Neuronal stem cell (in vitro differentiated cells): Measurements from ENCODE around the gene CMTM1.

Experiments used
- DNase-seq: peaks from one replicate; pipeline ENCODE4 v3.0.0-alpha.2; 2013; ENCODE audit warnings: low spot score
- H2AFZ ChIP-seq: one replicate; pipeline ENCODE4 v1.6.1; 2013; ENCODE audit warnings: mild to moderate bottlenecking, low read length, inconsistent platforms
- H2AK5ac ChIP-seq: 2 replicates; pipeline ENCODE4 v1.6.1; 2013; ENCODE audit warnings: low read depth, mild to moderate bottlenecking, inconsistent platforms, low read length, moderate library complexity, mixed read lengths
- H2BK120ac ChIP-seq: 2 replicates; pipeline ENCODE4 v1.6.1; 2013; ENCODE audit warnings: low read depth, mild to moderate bottlenecking, inconsistent platforms, low read length, moderate library complexity, mixed read lengths
- H2BK12ac ChIP-seq: one replicate; pipeline ENCODE4 v1.6.1; 2013; ENCODE audit warnings: low read length, inconsistent platforms
- H2BK15ac ChIP-seq: 2 replicates; pipeline ENCODE4 v1.6.1; 2013; ENCODE audit warnings: mild to moderate bottlenecking, low read length, inconsistent platforms, mixed read lengths
- H2BK5ac ChIP-seq: one replicate; pipeline ENCODE4 v1.6.1; 2013; ENCODE audit warnings: inconsistent platforms, mild to moderate bottlenecking, low read length, moderate library complexity
- H3K14ac ChIP-seq: one replicate; pipeline ENCODE4 v1.6.1; 2013; ENCODE audit warnings: low read length, inconsistent platforms
- H3K18ac ChIP-seq: 2 replicates; pipeline ENCODE4 v1.6.1; 2013; ENCODE audit warnings: low read length, inconsistent platforms
- H3K23ac ChIP-seq: 2 replicates; pipeline ENCODE4 v1.6.1; 2013; ENCODE audit warnings: low read depth, mild to moderate bottlenecking, mixed read lengths, low read length, inconsistent platforms; ENCODE audit not compliant: poor library complexity
- H3K27ac ChIP-seq: replicated peaks from 3 replicates; pipeline ENCODE4 v1.5.1; 2013; ENCODE audit warnings: low read length, inconsistent platforms
- H3K27me3 ChIP-seq, 3 experiments: 2 replicates each; pipeline ENCODE4 v1.6.1; 2013; ENCODE audit warnings: low read length in 3 of 3, mild to moderate bottlenecking in 2 of 3, inconsistent platforms in 1 of 3, low read depth in 1 of 3, mixed read lengths in 1 of 3, moderate library complexity in 1 of 3; ENCODE audit not compliant: control insufficient read depth in 3 of 3, insufficient read depth in 3 of 3
- H3K36me3 ChIP-seq, 2 donors: replicated peaks in 1 of 2; 2 replicates each; pipeline ENCODE4 v1.6.1; 2013; ENCODE audit warnings: low read length in 2 of 2; ENCODE audit not compliant: control insufficient read depth in 2 of 2, insufficient read depth in 2 of 2
- H3K4ac ChIP-seq: 2 replicates; pipeline ENCODE4 v1.6.1; 2013; ENCODE audit warnings: inconsistent platforms, mild to moderate bottlenecking, low read length, moderate library complexity
- H3K4me1 ChIP-seq, 2 donors: 1 replicate in 1 of 2; 2 replicates in 1 of 2; pipeline ENCODE4 v1.6.1; 2013; ENCODE audit warnings: low read length in 2 of 2, low read depth in 1 of 2; ENCODE audit not compliant: control insufficient read depth in 2 of 2, insufficient read depth in 1 of 2
- H3K4me2 ChIP-seq: one replicate; pipeline ENCODE4 v1.6.1; 2013; ENCODE audit warnings: mild to moderate bottlenecking, low read length, inconsistent platforms; ENCODE audit not compliant: insufficient read depth, poor library complexity, severe bottlenecking
- H3K4me3 ChIP-seq, 2 donors: 2 replicates each; pipeline ENCODE4 v1.5.1; 2013; ENCODE audit warnings: low read length in 2 of 2, mild to moderate bottlenecking in 2 of 2, inconsistent platforms in 1 of 2, moderate library complexity in 1 of 2
- H3K79me1 ChIP-seq: one replicate; pipeline ENCODE4 v1.6.1; 2013; ENCODE audit warnings: low read depth, mild to moderate bottlenecking, inconsistent platforms, low read length, moderate library complexity
- H3K9ac ChIP-seq: one replicate; pipeline ENCODE4 v1.6.1; 2013; ENCODE audit warnings: mild to moderate bottlenecking, low read depth, low read length, inconsistent platforms; ENCODE audit not compliant: poor library complexity
- H3K9me3 ChIP-seq, 2 donors: replicated peaks in 1 of 2; 2 replicates each; pipeline versions ENCODE3 to v1.6.1; 2013; ENCODE audit warnings: low read length in 2 of 2, mild to moderate bottlenecking in 2 of 2, inconsistent platforms in 1 of 2, low read depth in 1 of 2, mixed read lengths in 1 of 2, moderate library complexity in 1 of 2; ENCODE audit not compliant: control insufficient read depth in 2 of 2, insufficient read depth in 1 of 2
- H4K8ac ChIP-seq: one replicate; pipeline ENCODE4 v1.6.1; 2013; ENCODE audit warnings: low read depth, mild to moderate bottlenecking, inconsistent platforms, low read length, moderate library complexity
- H4K91ac ChIP-seq: one replicate; pipeline ENCODE4 v1.6.1; 2013; ENCODE audit warnings: low read length, low read depth, mild to moderate bottlenecking, inconsistent platforms; ENCODE audit not compliant: poor library complexity
- WGBS, 2 donors: extraction: QIAGEN DNeasy Blood & Tissue Kit; methylation state at CpG; one replicate each; pipeline ENCODE4 v1.1.7; 2013; ENCODE audit warnings: missing lambda C conversion rate in 2 of 2, mixed read lengths in 1 of 2; ENCODE audit not compliant: insufficient read length in 2 of 2, insufficient replicate concordance in 1 of 2; ENCODE audit errors: extremely low coverage in 2 of 2; 5-methylcytosine and 5-hydroxymethylcytosine counted together

Gene CMTM1

DNA sequence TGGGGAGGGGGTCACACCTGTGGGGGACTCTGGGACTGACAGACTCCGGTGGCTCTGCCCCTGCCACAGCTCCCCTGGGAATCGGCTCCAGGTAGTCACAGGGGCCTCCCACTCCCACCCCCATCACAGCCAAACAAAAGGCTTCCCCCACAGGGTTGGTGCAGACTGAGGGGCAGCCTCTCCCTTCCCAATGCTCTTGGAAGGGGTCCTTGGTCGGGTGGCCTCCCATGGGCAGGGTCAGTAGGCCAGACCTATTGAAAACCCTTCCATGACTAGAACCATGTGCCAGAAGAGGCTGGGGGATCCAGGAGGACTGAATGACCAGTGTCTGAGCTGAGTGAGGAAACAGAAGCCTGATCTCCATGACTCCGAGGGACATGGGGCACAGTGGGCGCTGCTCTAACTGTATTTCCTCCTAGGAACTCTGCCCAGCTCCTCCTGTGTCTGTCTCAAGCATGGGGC is 45.0 kb upstream of the CMTM1 start:
- H3K4me3 ChIP-seq: peak overlapping the region in 1 of 2 donors; percentile 20
- H3K27ac ChIP-seq: no peak overlapping the region
- H3K4me1 ChIP-seq: peaks cover 12 to 17% of the 10 kb centered on the region in 2 donors
- H2AFZ ChIP-seq: no peak overlapping the region
- no CpG with 5 or more reads among the region's 5 CpGs for WGBS, 2 donors
- no peak overlapping the region for H3K14ac ChIP-seq
- H3K18ac ChIP-seq: no peak overlapping the region
- H3K9ac ChIP-seq: no peak overlapping the region
- peaks cover 2 to 16% of the 10 kb centered on the region in 2 donors for H3K36me3 ChIP-seq
- H3K27me3 ChIP-seq: no peaks in the 10 kb centered on the region
- no peak overlapping the region for H4K8ac ChIP-seq
- no peak overlapping the region for H2BK120ac ChIP-seq
- no peak overlapping the region for H2BK15ac ChIP-seq
- H3K4me2 ChIP-seq: no peak overlapping the region
- no peaks in the 10 kb centered on the region for H3K9me3 ChIP-seq
- peak overlapping the region; percentile 47 for H3K4ac ChIP-seq
- DNase-seq: no peak
- peak overlapping the region; percentile 40 for H2AK5ac ChIP-seq
- H2BK5ac ChIP-seq: no peak overlapping the region
- no peak overlapping the region for H4K91ac ChIP-seq
- H3K23ac ChIP-seq: no peak overlapping the region
- no peak overlapping the region for H2BK12ac ChIP-seq
- H3K79me1 ChIP-seq: no peaks in the 10 kb centered on the region

- Histone ChIP-seq H3K27me3 (no peaks in the 10 kb centered on the region), H3K4me2 (no peak overlapping the region), H2AK5ac (no peak overlapping the region), H2BK5ac (no peak overlapping the region), H2AFZ (no peak overlapping the region), H4K91ac (no peak overlapping the region), H3K18ac (no peak overlapping the region), H3K4me1 (peaks cover 5 to 8% of the 10 kb centered on the region in 2 donors), H3K27ac (no peak overlapping the region), H3K79me1 (no peaks in the 10 kb centered on the region), H3K9me3 (no peaks in the 10 kb centered on the region), H3K23ac (no peak overlapping the region), H3K4me3 (no peak overlapping the region), H3K9ac (no peak overlapping the region), H4K8ac (no peak overlapping the region), H2BK120ac (no peak overlapping the region), H3K36me3 (peaks cover 2 to 22% of the 10 kb centered on the region in 2 donors), H2BK15ac (no peak overlapping the region), H3K4ac (no peak overlapping the region), H2BK12ac (no peak overlapping the region), H3K14ac (no peak overlapping the region)
- WGBS, 2 donors: no CpG with 5 or more reads among the region's 17 CpGs
- DNase-seq: no peak
These were observed 44.1 kb upstream of the CMTM1 start for GRCh38 chr16:66521951-66522771.

DNA sequence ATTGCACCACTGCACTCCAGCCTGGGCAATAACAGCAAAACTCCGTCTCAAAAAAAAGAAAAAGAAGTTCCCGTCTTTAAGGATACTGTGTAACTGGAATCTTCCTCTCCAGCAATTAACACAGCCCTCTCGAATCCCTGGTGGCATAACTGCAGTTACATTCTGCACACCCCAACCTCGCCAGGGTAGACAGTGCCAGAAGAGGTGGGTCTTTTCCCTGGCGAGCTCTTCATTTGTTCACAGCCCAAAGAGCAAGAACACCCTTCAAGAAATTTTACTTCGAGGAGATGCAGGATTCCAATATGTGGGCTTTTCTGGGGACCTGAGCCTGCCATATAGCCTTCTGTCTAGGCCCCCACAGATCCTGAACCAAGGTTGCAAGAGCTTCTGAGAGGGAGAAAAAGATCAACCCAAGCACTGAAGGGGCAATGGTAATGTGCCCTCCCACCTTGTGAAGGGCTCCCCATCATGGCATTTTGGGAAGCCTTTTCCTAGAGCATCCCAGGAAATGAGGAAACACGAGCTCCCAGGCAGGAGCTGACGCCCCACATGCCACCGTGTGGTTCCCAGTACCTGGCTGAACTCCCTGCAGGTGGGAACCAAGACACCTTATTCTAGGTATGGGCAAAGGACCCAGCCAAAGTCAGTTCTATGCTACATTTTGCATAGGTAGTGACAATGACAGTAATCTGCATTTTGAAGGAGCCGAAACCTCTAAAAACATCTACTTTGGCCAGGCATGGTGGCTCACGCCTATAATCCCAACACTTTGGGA is 43.2 kb upstream of the CMTM1 start:
- no peak overlapping the region for H3K4me2 ChIP-seq
- H2AK5ac ChIP-seq: no peak overlapping the region
- H3K27me3 ChIP-seq: no peaks in the 10 kb centered on the region
- H3K79me1 ChIP-seq: no peaks in the 10 kb centered on the region
- H3K36me3 ChIP-seq: peaks cover 2 to 31% of the 10 kb centered on the region in 2 donors
- no peak overlapping the region for H3K23ac ChIP-seq
- no peak overlapping the region for H3K14ac ChIP-seq
- H4K91ac ChIP-seq: no peak overlapping the region
- H3K4me1 ChIP-seq: peaks cover 0 to under 1% of the 10 kb centered on the region in 2 donors
- H2BK5ac ChIP-seq: no peak overlapping the region
- no peak overlapping the region for H4K8ac ChIP-seq
- no peak overlapping the region for H3K9ac ChIP-seq
- H3K4ac ChIP-seq: no peak overlapping the region
- no peak for DNase-seq
- WGBS, 2 donors: no CpG with 5 or more reads among the region's 11 CpGs
- no peak overlapping the region for H2BK120ac ChIP-seq
- H2BK12ac ChIP-seq: no peak overlapping the region
- H2AFZ ChIP-seq: no peak overlapping the region
- no peaks in the 10 kb centered on the region for H3K9me3 ChIP-seq
- H3K4me3 ChIP-seq: no peak overlapping the region
- no peak overlapping the region for H3K18ac ChIP-seq
- H2BK15ac ChIP-seq: no peak overlapping the region
- no peak overlapping the region for H3K27ac ChIP-seq

- Histone ChIP-seq H3K9ac (no peak overlapping the region), H3K18ac (no peak overlapping the region), H3K4me2 (no peak overlapping the region), H2AK5ac (no peak overlapping the region), H3K36me3 (peaks cover 5 to 40% of the 10 kb centered on the region in 2 donors), H3K9me3 (no peaks in the 10 kb centered on the region), H3K27me3 (no peaks in the 10 kb centered on the region), H3K4me1 (no peaks in the 10 kb centered on the region), H3K23ac (no peak overlapping the region), H2BK5ac (no peak overlapping the region), H3K4me3 (no peak overlapping the region), H3K79me1 (no peaks in the 10 kb centered on the region), H4K8ac (no peak overlapping the region), H2AFZ (no peak overlapping the region), H2BK12ac (no peak overlapping the region), H3K27ac (no peak overlapping the region), H3K4ac (no peak overlapping the region), H2BK15ac (no peak overlapping the region), H2BK120ac (no peak overlapping the region), H4K91ac (no peak overlapping the region), H3K14ac (no peak overlapping the region)
- WGBS, 2 donors: no CpG with 5 or more reads among the region's 9 CpGs
- DNase-seq: no peak
These were observed 42.3 kb upstream of the CMTM1 start for GRCh38 chr16:66523861-66524354.
